ENCODE data around the gene RPTOR.

RPTOR gene

DNA sequence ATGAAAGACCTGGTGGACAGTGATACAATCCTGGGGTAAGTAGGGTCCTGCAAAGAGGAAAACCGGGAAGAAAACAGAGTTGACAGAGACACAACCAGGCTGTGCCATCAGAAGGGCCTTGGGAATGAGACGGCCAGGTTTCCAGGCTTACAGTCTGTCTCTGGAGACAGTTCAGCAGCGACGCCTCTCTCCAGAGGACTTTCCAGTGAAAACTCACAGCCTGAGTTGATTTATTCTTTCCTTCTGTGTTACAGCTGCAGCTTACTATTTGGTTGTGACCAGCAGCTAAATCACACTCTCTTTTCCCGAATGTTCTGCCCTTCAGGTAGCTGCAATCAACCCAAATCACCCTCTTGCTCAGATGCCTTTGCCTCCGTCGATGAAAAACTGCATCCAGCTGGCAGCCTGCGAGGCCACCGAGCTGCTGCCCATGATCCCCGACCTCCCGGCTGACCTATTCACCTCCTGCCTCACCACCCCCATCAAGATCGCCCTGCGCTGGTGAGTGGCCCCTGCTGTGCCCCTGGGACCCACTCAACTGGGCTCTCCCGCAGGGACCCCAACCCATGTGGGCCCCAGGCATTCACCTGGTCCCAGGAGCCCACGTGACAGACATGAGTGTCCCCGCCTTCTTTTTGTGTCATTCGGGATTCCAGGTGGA, 209.2 kb downstream of the RPTOR start:
- H3K36me3 ChIP-seq (ENCODE audit: control insufficient read depth, insufficient read depth, low read length), result no peaks in the 10 kb centered on the region
- no CpG with 5 or more reads among the region's 17 CpGs for WGBS (ENCODE audit: insufficient coverage, insufficient read length)

DNA sequence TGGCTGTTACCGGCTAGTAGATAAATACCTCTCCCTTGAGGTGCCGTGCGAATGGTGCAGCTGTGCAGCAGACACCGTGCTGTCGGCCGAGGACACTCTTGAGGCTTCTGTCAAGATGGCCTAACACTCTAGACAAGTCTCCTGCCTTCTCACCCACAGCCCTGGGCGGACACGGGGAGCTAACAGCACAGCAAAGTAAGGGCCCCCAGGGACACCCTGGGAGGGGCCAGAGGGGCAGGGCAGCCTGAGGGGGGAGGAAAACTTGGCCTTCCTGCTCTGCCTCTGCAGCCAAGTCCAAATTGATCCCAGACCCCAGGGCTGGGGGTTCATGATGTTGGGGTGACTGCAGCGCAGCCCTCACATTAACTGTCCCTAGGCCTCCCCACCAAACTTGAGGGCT, 210.2 kb downstream of the RPTOR start:
- Histone ChIP-seq H3K9me3 (ENCODE audit: control insufficient read depth, insufficient read depth, low read length) (no peaks in the 10 kb centered on the region), H3K4me3 (ENCODE audit: low read length) (no peak overlapping the region), H3K36me3 (ENCODE audit: control insufficient read depth, insufficient read depth, low read length) (no peaks in the 10 kb centered on the region), H3K27ac (ENCODE audit: low read length) (no peak overlapping the region), H3K4me1 (ENCODE audit: control insufficient read depth, insufficient read depth, low read length) (peaks cover 4% of the 10 kb centered on the region), H3K27me3 (ENCODE audit: control insufficient read depth, insufficient read depth, low read length) (no peaks in the 10 kb centered on the region)
- no CpG with 5 or more reads among the region's 9 CpGs for WGBS (ENCODE audit: insufficient coverage, insufficient read length)
- no peak for DNase-seq (ENCODE audit: low read depth, low spot score)

More for the DNA sequence above, 209.2 kb downstream of the RPTOR start:
- Histone ChIP-seq H3K27ac (ENCODE audit: low read length) (no peak overlapping the region), H3K27me3 (ENCODE audit: control insufficient read depth, insufficient read depth, low read length) (no peaks in the 10 kb centered on the region), H3K4me1 (ENCODE audit: control insufficient read depth, insufficient read depth, low read length) (peaks cover 4% of the 10 kb centered on the region), H3K4me3 (ENCODE audit: low read length) (no peak overlapping the region), H3K9me3 (ENCODE audit: control insufficient read depth, insufficient read depth, low read length) (no peaks in the 10 kb centered on the region)
- DNase-seq (ENCODE audit: low read depth, low spot score), result no peak

DNA sequence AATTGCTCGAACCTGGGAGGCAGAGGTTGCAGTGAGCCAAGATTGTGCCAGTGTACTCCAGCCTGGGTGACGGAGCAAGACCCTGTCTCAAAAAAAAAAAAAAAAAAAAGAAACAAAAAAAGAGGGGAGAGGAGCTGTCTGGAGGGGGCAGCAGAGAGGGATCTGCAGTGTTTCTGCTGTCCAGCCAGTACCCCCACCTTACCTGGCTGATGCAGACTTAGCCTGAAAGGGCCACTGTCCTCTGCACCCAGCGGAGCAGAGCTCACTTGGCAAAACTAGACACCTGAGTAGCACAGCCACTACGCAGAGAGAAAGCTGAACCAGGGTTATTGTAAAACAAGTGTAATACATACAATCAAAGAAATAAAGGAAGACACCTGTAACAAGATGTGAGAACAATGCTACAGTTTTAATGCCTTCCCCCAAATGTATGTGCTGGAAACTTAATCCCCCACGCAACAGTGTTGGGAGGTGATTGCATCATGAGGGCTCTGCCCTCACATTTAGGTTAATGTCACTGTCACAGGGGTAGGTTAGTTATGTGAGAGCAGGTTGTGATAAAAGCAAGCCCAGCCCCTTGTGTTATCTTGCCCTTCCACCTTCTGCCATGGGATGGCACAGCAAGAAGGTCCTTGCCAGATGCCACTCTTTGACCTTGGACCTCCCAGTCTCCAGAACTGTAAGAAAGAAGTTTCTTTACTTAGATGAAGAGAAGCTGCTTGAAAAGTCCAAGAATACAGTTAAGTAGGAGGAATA, 211.2 kb downstream of the RPTOR start:
- H3K4me1 ChIP-seq (ENCODE audit: control insufficient read depth, insufficient read depth, low read length), result peaks cover 4% of the 10 kb centered on the region
- no CpG with 5 or more reads among the region's 5 CpGs for WGBS (ENCODE audit: insufficient coverage, insufficient read length)
- no peaks in the 10 kb centered on the region for H3K36me3 ChIP-seq (ENCODE audit: control insufficient read depth, insufficient read depth, low read length)
- no peaks in the 10 kb centered on the region for H3K27me3 ChIP-seq (ENCODE audit: control insufficient read depth, insufficient read depth, low read length)
- no peak overlapping the region for H3K27ac ChIP-seq (ENCODE audit: low read length)
- no peak overlapping the region for H3K4me3 ChIP-seq (ENCODE audit: low read length)
- no peak for DNase-seq (ENCODE audit: low read depth, low spot score)
- H3K9me3 ChIP-seq (ENCODE audit: control insufficient read depth, insufficient read depth, low read length), result no peaks in the 10 kb centered on the region

DNA sequence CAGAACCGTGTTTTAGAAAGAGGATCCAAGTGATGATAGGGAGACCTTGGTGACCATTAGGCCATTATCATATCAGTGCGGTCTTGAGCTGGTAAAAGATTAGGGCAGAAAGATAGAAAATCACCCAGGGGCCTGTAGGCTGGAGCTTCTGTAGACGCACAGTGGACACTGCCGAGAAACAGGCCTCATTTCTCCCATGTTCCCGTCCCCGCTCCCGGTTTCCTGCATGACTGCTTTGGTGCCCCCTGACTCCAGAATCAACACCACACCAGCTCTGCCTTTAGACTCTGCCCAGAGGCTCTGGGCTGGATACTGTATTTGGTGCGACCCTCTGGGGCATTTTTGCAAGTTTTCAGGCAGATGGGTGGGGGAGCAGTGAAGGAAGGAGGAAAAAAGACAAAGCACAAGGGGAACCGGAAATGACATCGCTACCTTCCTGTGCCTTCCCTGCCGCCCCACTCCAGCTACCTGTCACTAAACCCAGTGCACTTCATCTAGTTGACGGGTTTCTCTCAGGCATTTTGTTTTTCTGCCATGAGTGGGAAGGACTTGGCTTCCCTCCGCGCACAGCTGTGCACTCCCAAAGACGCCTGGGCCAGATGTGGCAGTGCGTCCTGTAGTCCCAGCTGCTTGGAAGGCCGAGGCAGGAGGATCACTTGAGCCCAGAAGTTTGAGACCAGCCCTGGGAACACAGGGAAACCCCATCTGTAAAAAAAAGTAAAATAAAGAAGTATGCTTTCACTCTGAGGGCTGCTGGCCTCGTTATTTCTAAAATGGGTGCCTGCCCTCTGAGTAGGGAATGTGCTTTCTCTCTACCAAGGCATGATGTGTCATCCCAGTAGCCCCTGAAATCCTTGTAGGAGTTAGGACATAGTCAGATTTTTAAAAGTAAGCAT, 214.1 kb downstream of the RPTOR start:
- no CpG with 5 or more reads among the region's 18 CpGs for WGBS (ENCODE audit: insufficient coverage, insufficient read length)

DNA sequence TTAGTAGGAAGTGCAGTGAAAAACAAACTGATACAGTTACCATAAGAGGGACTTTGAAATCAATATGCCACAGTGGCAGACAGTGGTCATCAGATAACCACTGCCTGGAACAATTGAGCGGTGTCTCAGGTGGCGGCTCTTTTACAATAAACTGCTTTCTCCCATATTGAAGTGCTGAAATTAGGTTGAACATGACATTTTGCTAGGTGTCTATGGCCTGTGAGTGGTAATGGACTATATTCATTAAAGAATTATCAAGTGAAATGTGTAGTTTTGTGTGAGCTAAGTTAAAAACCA, 214.7 kb downstream of the RPTOR start:
- no CpG with 5 or more reads among the region's 2 CpGs for WGBS (ENCODE audit: insufficient coverage, insufficient read length)
- Histone ChIP-seq H3K4me1 (ENCODE audit: control insufficient read depth, insufficient read depth, low read length) (no peaks in the 10 kb centered on the region), H3K9me3 (ENCODE audit: control insufficient read depth, insufficient read depth, low read length) (no peaks in the 10 kb centered on the region), H3K4me3 (ENCODE audit: low read length) (no peak overlapping the region), H3K27ac (ENCODE audit: low read length) (no peak overlapping the region), H3K36me3 (ENCODE audit: control insufficient read depth, insufficient read depth, low read length) (no peaks in the 10 kb centered on the region), H3K27me3 (ENCODE audit: control insufficient read depth, insufficient read depth, low read length) (no peaks in the 10 kb centered on the region)
- no peak for DNase-seq (ENCODE audit: low read depth, low spot score)

More for the DNA sequence above, 214.1 kb downstream of the RPTOR start:
- no peaks in the 10 kb centered on the region for H3K27me3 ChIP-seq (ENCODE audit: control insufficient read depth, insufficient read depth, low read length)
- H3K36me3 ChIP-seq (ENCODE audit: control insufficient read depth, insufficient read depth, low read length), result no peaks in the 10 kb centered on the region
- no peaks in the 10 kb centered on the region for H3K4me1 ChIP-seq (ENCODE audit: control insufficient read depth, insufficient read depth, low read length)
- no peak overlapping the region for H3K27ac ChIP-seq (ENCODE audit: low read length)
- no peaks in the 10 kb centered on the region for H3K9me3 ChIP-seq (ENCODE audit: control insufficient read depth, insufficient read depth, low read length)
- DNase-seq (ENCODE audit: low read depth, low spot score), result no peak
- no peak overlapping the region for H3K4me3 ChIP-seq (ENCODE audit: low read length)

DNA sequence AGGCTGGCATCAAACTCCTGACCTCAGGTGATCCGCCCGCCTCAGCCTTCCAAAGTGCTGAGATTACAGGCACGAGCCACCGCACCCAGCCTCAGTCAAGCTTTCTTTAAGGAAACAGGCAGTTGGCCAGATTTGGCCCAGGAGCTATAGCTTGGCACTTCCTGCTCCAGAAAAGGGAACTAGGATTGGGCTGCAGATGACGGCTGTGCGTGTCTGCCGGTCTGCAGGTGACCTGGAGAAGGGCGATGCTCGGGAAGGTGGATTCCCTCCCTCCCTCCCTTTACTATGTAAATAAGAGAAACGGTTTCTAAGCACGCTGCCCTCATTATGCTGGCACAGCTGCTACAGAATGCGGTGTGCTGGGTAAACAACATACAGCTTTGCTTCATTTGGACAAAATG, 215.9 kb downstream of the RPTOR start:
- WGBS (ENCODE audit: insufficient coverage, insufficient read length), result no CpG with 5 or more reads among the region's 12 CpGs
- Histone ChIP-seq H3K4me3 (ENCODE audit: low read length) (no peak overlapping the region), H3K27me3 (ENCODE audit: control insufficient read depth, insufficient read depth, low read length) (no peaks in the 10 kb centered on the region), H3K9me3 (ENCODE audit: control insufficient read depth, insufficient read depth, low read length) (no peaks in the 10 kb centered on the region), H3K4me1 (ENCODE audit: control insufficient read depth, insufficient read depth, low read length) (no peaks in the 10 kb centered on the region), H3K36me3 (ENCODE audit: control insufficient read depth, insufficient read depth, low read length) (no peaks in the 10 kb centered on the region), H3K27ac (ENCODE audit: low read length) (no peak overlapping the region)
- no peak for DNase-seq (ENCODE audit: low read depth, low spot score)

DNA sequence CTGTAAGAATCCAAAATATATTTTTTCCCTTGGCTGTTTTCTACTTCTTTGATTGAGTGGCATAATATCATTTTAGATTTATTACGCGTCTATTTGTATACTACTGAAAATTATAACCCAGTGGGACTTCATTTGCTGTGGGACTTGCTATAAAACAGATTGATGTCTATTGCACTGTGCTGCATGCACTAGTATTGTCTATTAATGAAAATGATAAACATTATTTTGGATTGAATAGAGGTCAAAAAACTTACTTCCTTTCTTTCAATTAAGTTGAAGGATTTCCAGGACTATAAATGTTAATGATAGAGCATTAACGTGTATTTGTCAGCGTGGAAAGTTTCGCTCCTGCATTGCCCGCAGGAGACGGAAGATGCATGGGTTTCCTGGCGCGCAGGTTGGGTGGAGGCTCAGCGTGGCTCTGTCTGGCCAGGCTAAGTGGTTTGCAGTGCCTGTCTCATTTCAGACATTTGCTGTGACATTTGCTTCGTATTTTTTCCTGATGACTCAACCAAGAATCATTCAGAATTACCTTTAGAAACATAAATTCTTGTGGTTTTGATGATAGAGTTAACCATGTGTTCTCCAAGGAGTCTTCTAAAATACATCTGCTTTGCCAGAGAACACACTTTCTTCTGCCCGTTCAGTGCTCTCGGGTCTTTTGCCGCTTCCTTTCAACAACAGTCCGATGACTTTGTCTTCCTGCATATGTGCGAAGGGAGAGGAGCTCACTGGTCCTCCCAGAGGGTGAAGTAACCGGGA, 216.7 kb downstream of the RPTOR start:
- no CpG with 5 or more reads among the region's 17 CpGs for WGBS (ENCODE audit: insufficient coverage, insufficient read length)
- no peaks in the 10 kb centered on the region for H3K9me3 ChIP-seq (ENCODE audit: control insufficient read depth, insufficient read depth, low read length)
- no peak overlapping the region for H3K4me3 ChIP-seq (ENCODE audit: low read length)
- H3K4me1 ChIP-seq (ENCODE audit: control insufficient read depth, insufficient read depth, low read length), result no peaks in the 10 kb centered on the region
- DNase-seq (ENCODE audit: low read depth, low spot score), result no peak
- no peaks in the 10 kb centered on the region for H3K36me3 ChIP-seq (ENCODE audit: control insufficient read depth, insufficient read depth, low read length)
- H3K27me3 ChIP-seq (ENCODE audit: control insufficient read depth, insufficient read depth, low read length), result no peaks in the 10 kb centered on the region
- H3K27ac ChIP-seq (ENCODE audit: low read length), result no peak overlapping the region

DNA sequence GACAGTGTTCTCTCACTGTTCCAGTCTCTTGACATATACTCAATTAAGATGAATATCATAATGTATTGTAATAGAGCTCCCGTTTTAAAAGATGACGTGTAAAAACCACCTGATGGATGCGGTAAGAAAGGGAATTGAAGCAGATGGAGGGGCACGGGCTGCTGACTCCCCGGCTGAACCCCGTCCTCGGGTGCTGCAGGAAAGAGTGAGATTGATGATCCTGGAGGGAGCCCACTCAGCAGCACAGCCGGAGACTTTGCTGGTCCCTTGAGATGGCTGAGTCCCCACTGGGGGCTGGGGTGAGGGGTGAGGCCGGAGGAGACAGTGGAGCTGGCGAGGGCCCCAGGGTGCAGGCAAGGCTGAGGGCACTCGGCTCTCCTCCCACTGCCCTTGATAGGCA, 217.4 kb downstream of the RPTOR start:
- Histone ChIP-seq H3K4me3 (ENCODE audit: low read length) (no peak overlapping the region), H3K27ac (ENCODE audit: low read length) (no peak overlapping the region), H3K36me3 (ENCODE audit: control insufficient read depth, insufficient read depth, low read length) (no peaks in the 10 kb centered on the region), H3K27me3 (ENCODE audit: control insufficient read depth, insufficient read depth, low read length) (no peaks in the 10 kb centered on the region), H3K9me3 (ENCODE audit: control insufficient read depth, insufficient read depth, low read length) (no peaks in the 10 kb centered on the region), H3K4me1 (ENCODE audit: control insufficient read depth, insufficient read depth, low read length) (no peaks in the 10 kb centered on the region)
- no CpG with 5 or more reads among the region's 11 CpGs for WGBS (ENCODE audit: insufficient coverage, insufficient read length)
- DNase-seq (ENCODE audit: low read depth, low spot score), result no peak

DNA sequence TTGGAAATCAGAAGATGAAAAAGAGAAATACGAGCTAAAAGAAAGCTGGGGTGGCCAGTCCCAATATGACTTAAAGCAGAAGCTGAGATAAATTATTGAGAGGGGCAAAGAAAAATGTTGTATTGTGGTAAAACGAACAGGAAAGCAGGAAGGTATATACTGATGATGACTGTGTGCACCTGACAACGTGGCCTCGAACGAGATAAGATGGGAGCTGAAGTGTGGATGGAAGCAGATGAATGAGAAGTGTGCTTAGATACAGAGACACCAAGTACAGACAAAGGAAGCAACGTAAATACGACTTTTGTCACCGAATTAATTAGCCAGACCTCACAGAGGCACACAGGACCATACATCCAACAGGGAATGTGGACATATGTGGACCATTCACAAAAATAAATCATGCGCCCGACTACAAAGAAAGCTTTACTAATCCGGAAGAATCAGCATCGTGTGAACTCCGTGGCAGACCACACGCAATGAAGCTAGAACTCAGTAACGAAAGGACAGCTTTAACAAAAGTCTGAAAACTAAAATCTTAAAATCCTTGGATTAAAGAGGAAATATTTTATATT, 218.7 kb downstream of the RPTOR start:
- no peak overlapping the region for H3K4me3 ChIP-seq (ENCODE audit: low read length)
- no peaks in the 10 kb centered on the region for H3K9me3 ChIP-seq (ENCODE audit: control insufficient read depth, insufficient read depth, low read length)
- no peaks in the 10 kb centered on the region for H3K36me3 ChIP-seq (ENCODE audit: control insufficient read depth, insufficient read depth, low read length)
- no CpG with 5 or more reads among the region's 15 CpGs for WGBS (ENCODE audit: insufficient coverage, insufficient read length)
- no peaks in the 10 kb centered on the region for H3K27me3 ChIP-seq (ENCODE audit: control insufficient read depth, insufficient read depth, low read length)
- H3K27ac ChIP-seq (ENCODE audit: low read length), result no peak overlapping the region
- no peak for DNase-seq (ENCODE audit: low read depth, low spot score)
- no peaks in the 10 kb centered on the region for H3K4me1 ChIP-seq (ENCODE audit: control insufficient read depth, insufficient read depth, low read length)
